K562 (cell line): ENCODE measurements around the gene TSR3. TPM values are rescaled to one million over a fixed set of nuclear protein-coding genes. Genes with fewer than 3 reads are reported as not detected.

Source experiments
- ATAC-seq: fragments of 200-7000 bp; cut with Tn5 transposase; 3 replicates; pipeline ENCODE4 v1.9.1; 2020; ENCODE audit warnings: moderate library complexity
- BruUV-seq: library from RNA; stranded (reverse); fragments of 400-500 nt; replicated peaks from 2 replicates; lab custom pipeline; 2021; lab: Mats Ljungman, UMichigan
- CTCF ChIA-PET: fragments of 300-600 bp; formaldehyde crosslinking; extraction: SDS; loops from one replicate; lab custom pipeline; 2021; ENCODE audit warnings: low intra/inter-chr PET ratio; lab: Yijun Ruan, JAX
- POLR2A ChIA-PET: fragments of 300-600, 350-650 bp; sonication (Branson Sonifier 250); formaldehyde crosslinking; extraction: SDS; loops from one replicate; lab custom pipeline; 2021; ENCODE audit warnings: antibody characterized with exemption, inconsistent platforms; lab: Yijun Ruan, JAX
- DNase-seq, 4 experiments: peaks; one replicate each; pipeline versions ENCODE4 v3.0.0 to v3.0.0-alpha.2; 2011 to 2018; ENCODE audit warnings: low spot score in 3 of 4, mixed read lengths in 3 of 4; ENCODE audit errors: extremely low read depth in 1 of 4
- FAIRE-seq: peaks from 2 replicates; lab custom pipeline; 2011; peaks lifted over from hg19 to GRCh38; lab: Jason Lieb, UNC
- H2AFZ ChIP-seq: 2 replicates; pipeline ENCODE4 v1.6.0; 2011; ENCODE audit warnings: low read depth, low read length, control low read depth, inconsistent platforms
- H3K27ac ChIP-seq: fragments of 200-600 bp; 3 replicates; pipeline ENCODE4 v1.8.0; 2011; ENCODE audit warnings: low read depth, mild to moderate bottlenecking, control low read depth, inconsistent platforms, low read length, moderate library complexity, mixed read lengths; ENCODE audit errors: extremely low read depth
- H3K27me3 ChIP-seq, 2 experiments: fragments of 300-600 bp in 1 of 2; 2 replicates in 1 of 2; 3 replicates in 1 of 2; pipeline versions ENCODE4 v1.6.0 to v1.8.0; 2011; ENCODE audit warnings: inconsistent platforms in 2 of 2, low read length in 2 of 2, mild to moderate bottlenecking in 1 of 2, mixed read lengths in 1 of 2, moderate library complexity in 1 of 2; ENCODE audit not compliant: control insufficient read depth in 2 of 2, insufficient read depth in 2 of 2
- H3K36me3 ChIP-seq: fragments of 300-600 bp; 3 replicates; pipeline ENCODE4 v1.8.0; 2011; ENCODE audit warnings: mild to moderate bottlenecking, low read length, inconsistent platforms; ENCODE audit not compliant: control insufficient read depth, insufficient read depth
- H3K4me1 ChIP-seq, 2 experiments: fragments of 200-600 bp in 1 of 2; replicated peaks in 1 of 2; 2 replicates in 1 of 2; 3 replicates in 1 of 2; pipeline versions ENCODE4 v1.5.1 to v1.8.0; 2011; ENCODE audit warnings: inconsistent platforms in 2 of 2, low read length in 2 of 2, mild to moderate bottlenecking in 1 of 2, mixed read lengths in 1 of 2, moderate library complexity in 1 of 2; ENCODE audit not compliant: control insufficient read depth in 2 of 2, insufficient read depth in 2 of 2
- H3K4me2 ChIP-seq: 2 replicates; pipeline ENCODE4 v1.6.1; 2011; ENCODE audit warnings: low read length, control low read depth, inconsistent platforms, mixed read lengths; ENCODE audit not compliant: insufficient read depth
- H3K4me3 ChIP-seq: fragments of 200-600 bp; sonication (generic), shearing (Covaris generic); 2 replicates; pipeline ENCODE4 v1.5.1; 2016; ENCODE audit warnings: control low read depth, inconsistent platforms
- H3K79me2 ChIP-seq: fragments of 200-600 bp; 3 replicates; pipeline ENCODE4 v1.8.0; 2011; ENCODE audit warnings: low read length, inconsistent platforms; ENCODE audit not compliant: control insufficient read depth, insufficient read depth
- H3K9ac ChIP-seq, 2 experiments: 2 replicates each; pipeline versions ENCODE4 v1.6.0 to v1.6.1; 2011; ENCODE audit warnings: low read depth in 2 of 2, low read length in 2 of 2, control low read depth in 1 of 2, inconsistent platforms in 1 of 2, mild to moderate bottlenecking in 1 of 2, mixed read lengths in 1 of 2; ENCODE audit not compliant: insufficient read depth in 1 of 2
- H3K9me1 ChIP-seq: one replicate; pipeline ENCODE4 v1.6.0; 2011; ENCODE audit warnings: inconsistent platforms, mild to moderate bottlenecking, low read length, moderate library complexity; ENCODE audit not compliant: control insufficient read depth, insufficient read depth
- H3K9me3 ChIP-seq: replicated peaks from 2 replicates; pipeline ENCODE4 v1.5.1; 2011; ENCODE audit warnings: low read depth, low read length, inconsistent platforms; ENCODE audit not compliant: control insufficient read depth, insufficient read depth
- H4K20me1 ChIP-seq: replicated peaks from 2 replicates; pipeline ENCODE4 v1.6.1; 2011; ENCODE audit warnings: low read length, inconsistent platforms, mixed read lengths; ENCODE audit not compliant: control insufficient read depth, insufficient read depth
- PCBP1 ChIP-seq: fragments of 200-400 bp; formaldehyde crosslinking; IDR thresholded peaks from 2 replicates; pipeline ENCODE4 v1.6.1; 2018; ENCODE audit warnings: mild to moderate bottlenecking, low read depth, low read length; ENCODE audit not compliant: poor library complexity, severe bottlenecking
- POLR2G ChIP-seq: fragments of 200-400 bp; formaldehyde crosslinking; IDR thresholded peaks from 2 replicates; pipeline ENCODE4 v1.6.1; 2017; ENCODE audit warnings: low read depth, mild to moderate bottlenecking, antibody characterized with exemption, low read length, moderate library complexity
- PRDM10 ChIP-seq: fragments of 450-650 bp; IDR thresholded peaks from 2 replicates; pipeline ENCODE4 v1.6.1; 2018; ENCODE audit not compliant: partially characterized antibody
- RBM34 ChIP-seq: fragments of 200-400 bp; formaldehyde crosslinking; IDR thresholded peaks from 2 replicates; pipeline ENCODE4 v1.6.1; 2018; ENCODE audit warnings: low read length, borderline replicate concordance; ENCODE audit not compliant: insufficient read depth
- REST ChIP-seq, 2 experiments: fragments of 450-650 bp; formaldehyde crosslinking in 1 of 2; IDR thresholded peaks; 2 replicates each; pipeline versions ENCODE4 v1.4.0 to v1.6.1; 2014 to 2020; ENCODE audit warnings: mild to moderate bottlenecking in 2 of 2, borderline replicate concordance in 1 of 2, low read depth in 1 of 2
- WGBS: fragments of 100-300 bp; shearing (Covaris generic); methylation state at CpG from one replicate; pipeline ENCODE4 v1.1.6; 2016; ENCODE audit warnings: low coverage, mixed read lengths; ENCODE audit not compliant: insufficient coverage; ENCODE audit errors: missing lambda C conversion rate; 5-methylcytosine and 5-hydroxymethylcytosine counted together
- in situ Hi-C: fragments of 300-500 bp; cut with MboI; formaldehyde crosslinking; loops from 4 replicates; pipeline ENCODE4 v1.15.0; 2018; ENCODE audit warnings: inconsistent platforms, mixed read lengths
- intact Hi-C: fragments of 100-400 bp; cut with micrococcal nuclease; formaldehyde crosslinking; loops from 2 replicates; pipeline ENCODE4 v1.14.2; 2022
- polyA plus RNA-seq, 8 experiments: library from polyadenylated mRNA; depleted of rRNA in 4 of 8; stranded (reverse) in 5 of 8; unstranded in 3 of 8; fragments of >200 nt; fragmentation: Nextera tagmentation in 2 of 8; fragmentation: Illumina TruSeq in 1 of 8; extraction: Ambion mirVana in 2 of 8; extraction: Trizol in 1 of 8; gene quantifications; 2 replicates each; pipeline versions ENCODE4 v1.2.1 to v1.2.3, GENCODE V29; 2011 to 2014; ENCODE audit warnings: inconsistent platforms in 1 of 8, missing spikeins in 1 of 8
- total RNA-seq, 7 experiments: library from RNA; depleted of rRNA in 6 of 7; stranded (reverse); fragments of >200 nt in 6 of 7; fragmentation: Illumina TruSeq in 2 of 7; extraction: Trizol in 2 of 7; gene quantifications; 2 replicates each; pipeline versions ENCODE4 v1.2.1 to v1.2.3, GENCODE V29; 2011 to 2021; ENCODE audit warnings: low replicate concordance in 1 of 7

Gene TSR3
- total and polyA plus RNA-seq, 9 of the 15 experiments (the other 6 are each of a cell fraction or from before 2014, with no cell fraction given), result 1.5 to 74.8 (median 16.5) TPM

- FAIRE-seq (peak; percentile 49), DNase-seq (peak in 1 of 4 experiments; percentile 48), ATAC-seq (peak; percentile 27)
- no peak overlapping the region for H3K27ac ChIP-seq
- ChIA-PET CTCF (interaction anchor here (0.6 kb wide), 1 partner anchor 549 kb away, joined by 4 read pairs; no protein-coding TSS in a partner anchor), POLR2A (interaction anchor here (0.9 to 1.7 kb wide), 4 partner anchors 11 to 74 kb away, joined by 3 to 7 read pairs (median 4); partner anchors contain the start of gene UQCC4)
- H3K4me2 ChIP-seq, result no peak overlapping the region
- no peaks in the 10 kb centered on the region for H3K9me3 ChIP-seq
- no peaks in the 10 kb centered on the region for H3K9me1 ChIP-seq
- no peak overlapping the region for H3K4me3 ChIP-seq
- no TSS peak for BruUV-seq
- H2AFZ ChIP-seq, result no peak overlapping the region
- WGBS, result 33% methylated on average over 17 of the region's 34 CpGs
- peaks cover 9 to 91% of the 10 kb centered on the region in 2 experiments for H3K4me1 ChIP-seq
- peaks cover 12% of the 10 kb centered on the region for H3K79me2 ChIP-seq
- H3K9ac ChIP-seq, result peak overlapping the region in 1 of 2 experiments; percentile 43; a peak in 1 of 4 replicates
- peaks cover 14% of the 10 kb centered on the region for H4K20me1 ChIP-seq
- intact Hi-C loops, result loop anchor here (10.0 kb wide), 1 partner anchor 52 kb away; no protein-coding TSS in a partner anchor
- H3K27me3 ChIP-seq, result no peaks in the 10 kb centered on the region
- in situ Hi-C loops, result no loop called here
- H3K36me3 ChIP-seq, result peaks cover 22% of the 10 kb centered on the region; the same call in 1 of the 3 replicates
- peak; percentile 12 for TF ChIP-seq POLR2G
- TF ChIP-seq RBM34, result no peak
- TF ChIP-seq REST (IDR thresholded peaks at IDR 0.05; ENCODE audit: borderline replicate concordance), result peak; percentile 43; the same call in 1 of the 2 replicates
- TF ChIP-seq REST (CRISPR knock-in tag; IDR thresholded peaks at IDR 0.05; ENCODE audit: low read depth), result no peak
- peak; percentile 34 for TF ChIP-seq PRDM10
- peak; percentile 6 for TF ChIP-seq PCBP1
Observed at GRCh38 chr16:1346422-1347285, 5.0 kb downstream of the TSR3 start.
